ENCODE results near the gene CDH2. TPM values are rescaled to one million over a fixed set of nuclear protein-coding genes. Genes with fewer than 3 reads are reported as not detected.

Gene CDH2
- total RNA-seq, 1 experiment from 2014 or later: 82.4 TPM

- in situ Hi-C loops (cut with HindIII; ENCODE audit: low pct_unique_long_range_greater_than_20kb, low sequenced_read_pairs): no loop called here
- DNase-seq (ENCODE audit: low read depth): no peak
These were observed 191.1 kb downstream of the CDH2 start for GRCh38 chr18:27985832-27986231.

DNA sequence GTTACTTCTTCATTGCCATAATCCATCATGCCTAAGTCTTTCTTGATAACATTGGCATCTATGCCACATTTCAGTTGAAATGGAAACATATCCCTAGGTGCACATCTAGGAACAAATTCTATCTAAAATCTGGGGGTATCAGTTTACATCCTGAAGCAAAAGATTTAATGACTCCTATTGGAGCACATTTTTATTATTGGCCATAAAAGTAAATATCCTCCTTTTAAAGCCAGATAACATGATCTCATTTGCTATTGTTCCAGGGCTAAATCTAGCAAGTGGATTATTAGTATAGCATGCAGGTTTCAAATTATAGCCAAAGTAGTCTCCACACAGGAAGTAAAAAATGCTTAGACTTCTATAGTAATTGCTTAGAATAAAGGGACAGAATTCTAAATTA is 193.2 kb downstream of the CDH2 start:
- DNase-seq (ENCODE audit: low read depth): no peak
- in situ Hi-C loops (cut with HindIII; ENCODE audit: low pct_unique_long_range_greater_than_20kb, low sequenced_read_pairs): no loop called here

DNA sequence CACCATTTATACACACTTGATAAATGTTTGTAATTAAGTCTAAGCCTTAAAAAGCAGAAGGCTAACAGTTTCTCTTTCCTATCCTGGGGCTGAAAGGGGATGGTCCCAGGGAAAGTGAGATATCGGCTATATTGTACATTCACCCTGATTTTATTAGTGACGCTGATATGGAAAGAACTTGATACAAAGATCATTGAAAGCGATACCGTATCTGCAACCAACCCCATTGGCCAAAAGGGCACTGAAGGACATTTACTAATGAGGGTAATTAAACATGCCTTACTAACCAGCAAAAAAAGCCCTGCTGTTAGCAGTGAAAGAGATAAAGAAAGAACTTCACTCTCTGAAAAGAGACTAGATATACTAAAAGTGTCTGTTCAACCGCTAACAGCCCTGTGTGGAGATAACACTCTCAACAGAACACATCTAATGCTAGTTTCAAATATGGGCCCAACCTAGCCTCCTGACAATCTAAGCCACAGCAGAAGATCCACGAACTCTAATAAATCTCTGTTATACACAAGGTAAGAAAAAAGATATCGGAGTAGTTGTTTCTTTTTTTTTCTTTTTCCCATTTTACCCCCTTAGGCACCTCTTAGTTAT is 200.0 kb downstream of the CDH2 start:
- DNase-seq (ENCODE audit: low read depth): no peak
- in situ Hi-C loops (cut with HindIII; ENCODE audit: low pct_unique_long_range_greater_than_20kb, low sequenced_read_pairs): no loop called here

DNA sequence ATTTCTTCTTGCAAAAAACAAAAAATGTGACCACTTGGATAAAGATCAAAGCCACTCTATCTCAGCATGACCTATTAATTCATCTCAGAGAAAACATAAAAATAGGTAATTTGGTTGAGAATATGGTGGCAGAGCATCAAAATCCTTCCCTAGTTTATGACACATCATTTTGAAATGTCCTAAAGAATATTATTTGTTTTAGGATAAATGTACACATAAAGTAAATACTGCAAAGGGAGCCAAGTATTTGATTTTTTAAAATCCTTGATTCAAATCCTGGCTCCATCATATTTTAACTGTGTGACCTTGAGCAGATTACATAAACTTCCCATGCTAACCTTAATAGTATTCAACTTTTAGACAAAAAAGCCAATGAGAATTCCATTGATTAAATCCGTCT is 206.6 kb downstream of the CDH2 start:
- no peak for DNase-seq (ENCODE audit: low read depth)
- in situ Hi-C loops (cut with HindIII; ENCODE audit: low pct_unique_long_range_greater_than_20kb, low sequenced_read_pairs): no loop called here

- in situ Hi-C loops (cut with HindIII; ENCODE audit: low pct_unique_long_range_greater_than_20kb, low sequenced_read_pairs): no loop called here
- no peak for DNase-seq (ENCODE audit: low read depth)
These were observed 207.7 kb downstream of the CDH2 start for GRCh38 chr18:27969206-27969605.

DNA sequence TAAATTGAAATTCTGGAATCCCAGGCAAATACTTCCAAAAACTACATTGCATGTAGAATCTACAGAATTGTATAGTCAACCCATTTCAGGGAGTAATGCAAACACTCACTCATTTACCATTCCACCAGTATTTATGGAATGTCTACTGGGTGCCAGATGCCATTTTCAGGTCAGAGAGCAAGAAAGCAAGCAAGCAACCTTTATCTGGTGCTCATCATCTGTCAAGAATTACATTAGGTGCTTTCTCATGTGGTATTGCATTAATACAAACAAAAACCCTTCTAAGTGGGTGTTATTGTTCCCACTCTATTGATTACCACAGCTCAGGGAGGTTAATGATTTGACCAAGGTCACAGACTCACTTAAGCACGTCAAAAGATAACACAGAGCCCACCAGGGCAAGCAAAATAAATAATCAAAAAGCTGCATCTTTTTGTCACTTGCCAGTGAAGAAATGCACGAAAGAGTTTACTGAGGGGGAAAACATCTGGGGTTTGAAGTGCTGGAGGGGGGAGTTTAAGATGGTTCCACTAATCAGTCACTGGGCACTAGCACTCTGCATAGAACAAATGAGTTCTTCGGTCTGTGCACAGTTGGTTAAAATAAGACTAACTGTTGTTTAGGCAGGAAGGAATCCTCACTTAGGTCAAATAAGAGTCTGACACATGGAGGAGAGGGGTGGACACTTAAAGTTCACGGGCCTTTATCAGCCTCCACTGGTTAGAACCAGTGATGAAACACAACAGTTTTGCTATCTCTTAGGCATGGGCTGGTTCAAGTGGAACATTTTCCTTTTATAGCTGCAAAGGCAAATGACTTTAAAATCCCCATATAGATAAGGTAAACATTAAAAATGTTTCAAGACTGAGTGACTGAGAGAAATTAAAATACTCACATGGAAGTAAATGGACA is 208.8 kb downstream of the CDH2 start:
- in situ Hi-C loops (cut with HindIII; ENCODE audit: low pct_unique_long_range_greater_than_20kb, low sequenced_read_pairs): no loop called here
- peak; percentile 95 for DNase-seq (ENCODE audit: low read depth)

DNA sequence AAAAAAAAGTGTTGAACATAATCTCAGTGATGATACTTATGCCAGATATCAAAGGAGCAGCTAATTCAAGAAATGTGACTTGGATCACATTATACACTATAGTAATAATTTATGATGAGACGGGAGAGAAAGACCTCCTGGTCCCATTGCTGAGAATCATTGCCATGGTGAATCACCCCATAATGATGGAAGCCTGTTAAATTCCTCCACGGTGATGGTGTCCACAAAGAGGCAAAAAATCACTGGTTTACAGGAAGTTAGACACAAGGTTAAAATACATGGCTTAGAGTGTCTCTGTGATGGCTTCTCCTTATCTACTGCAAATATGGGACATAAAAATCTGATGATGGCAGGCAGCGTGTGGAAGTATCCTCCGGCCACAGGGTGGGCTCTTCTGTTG is 210.0 kb downstream of the CDH2 start:
- in situ Hi-C loops (cut with HindIII; ENCODE audit: low pct_unique_long_range_greater_than_20kb, low sequenced_read_pairs): no loop called here

DNA sequence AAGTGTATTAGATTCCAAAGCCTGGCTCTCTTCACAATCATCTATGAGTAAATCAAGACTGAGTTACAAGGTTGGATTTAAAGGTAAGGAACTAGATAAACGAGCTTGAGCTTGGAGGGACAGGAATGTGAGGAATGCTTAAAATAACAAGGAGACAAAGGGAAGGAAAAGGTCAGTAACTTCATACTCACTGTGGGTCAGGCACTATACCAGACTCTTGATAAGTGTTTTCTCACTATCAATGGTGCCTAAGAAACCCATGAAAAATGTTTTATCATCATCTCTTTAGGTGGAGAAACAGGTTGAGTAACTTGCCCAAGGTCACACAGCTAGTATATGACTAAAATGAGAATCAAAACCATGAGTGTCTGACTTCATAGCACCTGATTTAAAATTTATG is 212.1 kb downstream of the CDH2 start:
- in situ Hi-C loops (cut with HindIII; ENCODE audit: low pct_unique_long_range_greater_than_20kb, low sequenced_read_pairs): no loop called here
- DNase-seq (ENCODE audit: low read depth): peak; percentile 88

More for the DNA sequence above, 210.0 kb downstream of the CDH2 start:
- DNase-seq (ENCODE audit: low read depth): peak; percentile 11

GRCh38 chr18:27959101-27959500 is 217.8 kb downstream of the CDH2 start:
- in situ Hi-C loops (cut with HindIII; ENCODE audit: low pct_unique_long_range_greater_than_20kb, low sequenced_read_pairs): no loop called here
- no peak for DNase-seq (ENCODE audit: low read depth)

GRCh38 chr18:27956001-27956640 is 220.8 kb downstream of the CDH2 start:
- no peak for DNase-seq (ENCODE audit: low read depth)
- in situ Hi-C loops (cut with HindIII; ENCODE audit: low pct_unique_long_range_greater_than_20kb, low sequenced_read_pairs): no loop called here

DNA sequence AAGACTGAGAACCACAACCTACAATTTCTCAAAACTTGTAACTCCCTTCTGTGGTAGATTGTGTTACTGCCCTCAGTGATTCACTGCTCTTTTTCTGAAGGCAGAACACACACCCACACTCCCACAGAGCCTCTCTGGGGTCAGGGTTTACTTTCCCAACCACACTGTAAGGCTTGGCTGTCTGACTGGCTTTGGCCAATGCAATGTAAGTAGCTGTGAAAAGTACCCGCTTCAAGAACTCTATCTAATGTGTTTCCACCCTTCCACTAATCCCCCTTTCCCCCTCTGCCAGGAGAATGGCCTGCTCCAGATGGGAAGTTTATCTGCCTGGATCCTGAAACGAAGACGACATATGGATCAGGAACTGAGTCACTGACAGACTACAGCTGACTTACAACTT is 222.7 kb downstream of the CDH2 start:
- no peak for DNase-seq (ENCODE audit: low read depth)
- in situ Hi-C loops (cut with HindIII; ENCODE audit: low pct_unique_long_range_greater_than_20kb, low sequenced_read_pairs): no loop called here

GRCh38 chr18:27952741-27953140 is 224.2 kb downstream of the CDH2 start:
- DNase-seq (ENCODE audit: low read depth): no peak

DNA sequence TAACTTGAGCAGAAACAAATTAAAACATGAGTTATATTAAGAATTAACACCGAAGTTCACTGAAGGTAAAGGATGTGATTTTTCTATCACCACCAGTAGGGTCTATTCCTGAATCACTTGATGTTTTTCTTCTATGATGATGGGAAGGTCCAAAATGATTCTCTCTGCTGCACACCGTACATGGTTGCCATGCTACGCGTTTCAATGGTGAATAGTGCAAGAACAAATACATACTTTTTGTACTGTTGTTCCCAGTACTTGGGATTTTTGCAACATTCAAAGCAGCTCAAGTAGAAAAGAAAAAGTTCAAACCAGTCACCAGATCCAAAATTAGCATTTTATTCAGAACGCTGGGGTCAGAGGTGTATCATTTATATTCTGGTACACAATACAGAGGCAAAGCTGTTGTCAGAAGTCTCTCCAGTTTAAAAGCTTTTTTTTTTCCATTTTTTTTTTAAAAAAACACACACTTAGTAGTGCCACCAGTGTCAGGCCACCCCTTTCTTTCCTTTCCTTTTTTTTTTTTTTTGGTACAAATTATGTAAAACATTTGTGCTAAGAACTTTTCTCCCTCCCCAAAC is 226.2 kb downstream of the CDH2 start:
- in situ Hi-C loops (cut with HindIII; ENCODE audit: low pct_unique_long_range_greater_than_20kb, low sequenced_read_pairs): no loop called here
- no peak for DNase-seq (ENCODE audit: low read depth)

More at GRCh38 chr18:27952741-27953140, 224.2 kb downstream of the CDH2 start:
- in situ Hi-C loops (cut with HindIII; ENCODE audit: low pct_unique_long_range_greater_than_20kb, low sequenced_read_pairs): no loop called here

DNA sequence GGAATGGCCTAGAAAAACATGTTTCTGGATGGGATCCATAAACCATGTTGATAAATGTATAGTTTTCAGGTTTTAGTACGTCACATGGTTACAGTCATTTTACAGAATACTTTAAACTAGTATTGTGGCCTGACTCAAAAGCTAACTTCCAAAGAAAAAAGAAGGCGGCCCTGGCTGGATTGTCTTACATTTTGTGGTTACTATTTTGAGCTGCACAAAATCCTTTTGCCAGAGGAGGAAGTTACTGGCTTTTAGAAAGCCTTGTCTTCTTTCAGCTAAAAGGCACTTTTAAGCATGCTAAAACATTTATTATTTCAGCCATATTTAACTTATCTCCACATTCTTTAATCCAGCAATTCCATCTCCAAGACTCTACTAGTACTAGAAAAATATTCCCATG is 227.9 kb downstream of the CDH2 start:
- in situ Hi-C loops (cut with HindIII; ENCODE audit: low pct_unique_long_range_greater_than_20kb, low sequenced_read_pairs): no loop called here
- DNase-seq (ENCODE audit: low read depth): no peak

GRCh38 chr18:27942706-27943105 is 234.2 kb downstream of the CDH2 start:
- in situ Hi-C loops (cut with HindIII; ENCODE audit: low pct_unique_long_range_greater_than_20kb, low sequenced_read_pairs): no loop called here
- DNase-seq (ENCODE audit: low read depth): no peak

GRCh38 chr18:27931535-27931934 is 245.4 kb downstream of the CDH2 start:
- in situ Hi-C loops (cut with HindIII; ENCODE audit: low pct_unique_long_range_greater_than_20kb, low sequenced_read_pairs): no loop called here
- no peak for DNase-seq (ENCODE audit: low read depth)

GRCh38 chr18:27922780-27923179 is 254.2 kb downstream of the CDH2 start:
- in situ Hi-C loops (cut with HindIII; ENCODE audit: low pct_unique_long_range_greater_than_20kb, low sequenced_read_pairs): no loop called here
- DNase-seq (ENCODE audit: low read depth): no peak

- in situ Hi-C loops (cut with HindIII; ENCODE audit: low pct_unique_long_range_greater_than_20kb, low sequenced_read_pairs): no loop called here
- peak; percentile 77 for DNase-seq (ENCODE audit: low read depth)
These were observed 254.8 kb downstream of the CDH2 start for GRCh38 chr18:27921904-27922751.
